Stomach (tissue), 9 donors: Measurements from ENCODE around the gene ERG. TPM values are rescaled to one million over a fixed set of nuclear protein-coding genes. Genes with fewer than 3 reads are reported as not detected.

Experiments used
- DNase-seq, 2 donors: peaks; one replicate each; pipeline versions ENCODE4 v3.0.0 to v3.0.0-alpha.2; 2013 to 2019
- H3K27ac ChIP-seq, 5 donors: fragments of 200-600 bp in 4 of 5; sonication (generic) in 4 of 5; one replicate each; pipeline ENCODE4 v1.5.1; 2013 to 2019; ENCODE audit warnings: mild to moderate bottlenecking in 1 of 5, moderate library complexity in 1 of 5
- H3K27me3 ChIP-seq, 3 donors: fragments of 200-600 bp; sonication (generic); one replicate each; pipeline ENCODE4 v1.5.1; 2017 to 2019; ENCODE audit warnings: mixed run types in 1 of 3
- H3K36me3 ChIP-seq, 4 donors: fragments of 200-600 bp; sonication (generic); 1 replicate in 3 of 4; 2 replicates in 1 of 4; pipeline ENCODE4 v1.5.1; 2016 to 2019
- H3K4me1 ChIP-seq, 4 donors: fragments of 200-600 bp; sonication (generic); one replicate each; pipeline ENCODE4 v1.5.1; 2016 to 2019
- H3K4me3 ChIP-seq, 4 donors: fragments of 200-600 bp; sonication (generic) in 3 of 4; one replicate each; pipeline ENCODE4 v1.5.1; 2016 to 2019; ENCODE audit warnings: mild to moderate bottlenecking in 1 of 4
- H3K9me3 ChIP-seq, 4 donors: fragments of 200-600 bp; sonication (generic); one replicate each; pipeline ENCODE4 v1.5.1; 2016 to 2019
- CTCF ChIP-seq, 7 experiments: fragments of 450-650 bp in 4 of 7; fragments of 200-600 bp in 3 of 7; sonication (generic) in 3 of 7; IDR thresholded peaks; one replicate each; pipeline ENCODE4 v1.5.1; 2016 to 2019; ENCODE audit warnings: antibody characterized with exemption in 7 of 7, control low read depth in 2 of 7, mild to moderate bottlenecking in 1 of 7
- EP300 ChIP-seq: sonication (generic); formaldehyde crosslinking; IDR thresholded peaks from one replicate; pipeline ENCODE4 v1.6.1; 2017; ENCODE audit warnings: antibody characterized with exemption
- POLR2A ChIP-seq, 4 donors: fragments of 450-650 bp; IDR thresholded peaks; one replicate each; pipeline ENCODE4 v1.6.1; 2016; ENCODE audit warnings: antibody characterized with exemption in 4 of 4, control low read depth in 2 of 4, mild to moderate bottlenecking in 1 of 4, moderate library complexity in 1 of 4
- POLR2AphosphoS5 ChIP-seq, 3 donors: sonication (generic); formaldehyde crosslinking; IDR thresholded peaks; one replicate each; pipeline ENCODE4 v1.6.1; 2016; ENCODE audit warnings: antibody characterized with exemption in 3 of 3
- WGBS, 5 donors: extraction: QIAGEN DNeasy Blood & Tissue Kit in 3 of 5; methylation state at CpG; one replicate each; pipeline versions ENCODE4 v1.1.5 to v1.1.7; 2013 to 2018; 5-methylcytosine and 5-hydroxymethylcytosine counted together
- intact Hi-C: fragments of 100-400 bp; cut with DNase I; formaldehyde crosslinking; loops from one replicate; pipeline ENCODE4 v1.15.1; 2023; ENCODE audit warnings: low total_unique reads
- polyA plus RNA-seq, 3 donors: library from polyadenylated mRNA; stranded (reverse); fragments of 200-250 nt; gene quantifications; one replicate each; pipeline ENCODE4 v1.2.3, GENCODE V29; 2013
- total RNA-seq, 5 donors: library from RNA; depleted of rRNA; stranded (reverse); fragments of >200 nt; gene quantifications; one replicate each; pipeline versions ENCODE4 v1.1.0 to v1.2.3, GENCODE V29; 2014 to 2016
- donor health status: healthy with polysubstance abuse.
- donor health status: Bipolar disorder and iron deficiency.
- donor health status: healthy.

ERG gene
- total and polyA plus RNA-seq, 8 donors = 0.58 to 14.5 (median 5.4) TPM; not detected in 1

- H3K36me3 ChIP-seq = no peaks in the 10 kb centered on the region
- TF ChIP-seq EP300 = no peak
- TF ChIP-seq POLR2AphosphoS5 (IDR thresholded peaks at IDR 0.05) = no peak
- no peak for TF ChIP-seq CTCF (IDR thresholded peaks at IDR 0.05)
- TF ChIP-seq POLR2A (IDR thresholded peaks at IDR 0.05) = no peak
Measured at GRCh38 chr21:38361324-38361723, 137.0 kb downstream of the ERG start.

GRCh38 chr21:38359835-38360234 is 138.4 kb downstream of the ERG start:
- DNase-seq = no peak
- H3K36me3 ChIP-seq = no peaks in the 10 kb centered on the region
- peaks cover 0 to 16% (median 0%) of the 10 kb centered on the region in 3 donors for H3K27me3 ChIP-seq
- peaks cover 0 to 8% (median 6%) of the 10 kb centered on the region in 4 donors for H3K4me1 ChIP-seq
- no peak overlapping the region for H3K27ac ChIP-seq
- intact Hi-C loops = loop anchor here (5.0 kb wide), 2 partner anchors 138 to 198 kb away; no protein-coding TSS in a partner anchor
- no peak overlapping the region for H3K4me3 ChIP-seq
- no peak for TF ChIP-seq POLR2A (IDR thresholded peaks at IDR 0.05)
- TF ChIP-seq CTCF (IDR thresholded peaks at IDR 0.05) = no peak
- TF ChIP-seq EP300 = no peak
- TF ChIP-seq POLR2AphosphoS5 (IDR thresholded peaks at IDR 0.05) = no peak
- 81 to 88% (median 86%) methylated on average over 7 of the region's 7 CpGs for WGBS, 5 donors
- no peaks in the 10 kb centered on the region for H3K9me3 ChIP-seq

More at GRCh38 chr21:38361324-38361723, 137.0 kb downstream of the ERG start:
- Histone ChIP-seq H3K4me1 (peaks cover 0 to under 1% (median 0%) of the 10 kb centered on the region in 4 donors), H3K4me3 (no peak overlapping the region), H3K27me3 (peaks cover 0 to 16% (median 0%) of the 10 kb centered on the region in 3 donors), H3K9me3 (no peaks in the 10 kb centered on the region), H3K27ac (no peak overlapping the region)
- DNase-seq = no peak
- WGBS, 5 donors = 63 to 78% (median 71%) methylated on average over 1 of the region's 1 CpG
- intact Hi-C loops = no loop called here

GRCh38 chr21:38359090-38359489 is 139.2 kb downstream of the ERG start:
- intact Hi-C loops = loop anchor here (5.0 kb wide), 2 partner anchors 137 to 197 kb away; no protein-coding TSS in a partner anchor
- DNase-seq = no peak

GRCh38 chr21:38358666-38359065 is 139.6 kb downstream of the ERG start:
- Histone ChIP-seq H3K27ac (no peak overlapping the region), H3K36me3 (no peaks in the 10 kb centered on the region), H3K4me1 (peaks cover 0 to 8% (median 6%) of the 10 kb centered on the region in 4 donors), H3K27me3 (peaks cover 0 to 16% (median 0%) of the 10 kb centered on the region in 3 donors), H3K9me3 (no peaks in the 10 kb centered on the region), H3K4me3 (no peak overlapping the region)
- TF ChIP-seq CTCF (IDR thresholded peaks at IDR 0.05) (no peak), POLR2AphosphoS5 (IDR thresholded peaks at IDR 0.05) (no peak)
- 76 to 86% (median 79%) methylated on average over 3 of the region's 3 CpGs for WGBS, 5 donors
- DNase-seq = no peak
- intact Hi-C loops = loop anchor here (5.0 kb wide), 2 partner anchors 136 to 196 kb away; no protein-coding TSS in a partner anchor

More at GRCh38 chr21:38359090-38359489, 139.2 kb downstream of the ERG start:
- H3K36me3 ChIP-seq = no peaks in the 10 kb centered on the region
- no peaks in the 10 kb centered on the region for H3K9me3 ChIP-seq
- TF ChIP-seq POLR2AphosphoS5 (IDR thresholded peaks at IDR 0.05) (no peak), POLR2A (IDR thresholded peaks at IDR 0.05) (no peak), CTCF (IDR thresholded peaks at IDR 0.05) (no peak), EP300 (no peak)
- H3K27ac ChIP-seq = no peak overlapping the region
- 84 to 96% (median 87%) methylated on average over 5 of the region's 5 CpGs for WGBS, 5 donors
- peaks cover 0 to 16% (median 0%) of the 10 kb centered on the region in 3 donors for H3K27me3 ChIP-seq
- no peak overlapping the region for H3K4me3 ChIP-seq
- H3K4me1 ChIP-seq = peaks cover 0 to 8% (median 6%) of the 10 kb centered on the region in 4 donors
